ENCODE data around the gene TRIM41.

Gene TRIM41

DNA sequence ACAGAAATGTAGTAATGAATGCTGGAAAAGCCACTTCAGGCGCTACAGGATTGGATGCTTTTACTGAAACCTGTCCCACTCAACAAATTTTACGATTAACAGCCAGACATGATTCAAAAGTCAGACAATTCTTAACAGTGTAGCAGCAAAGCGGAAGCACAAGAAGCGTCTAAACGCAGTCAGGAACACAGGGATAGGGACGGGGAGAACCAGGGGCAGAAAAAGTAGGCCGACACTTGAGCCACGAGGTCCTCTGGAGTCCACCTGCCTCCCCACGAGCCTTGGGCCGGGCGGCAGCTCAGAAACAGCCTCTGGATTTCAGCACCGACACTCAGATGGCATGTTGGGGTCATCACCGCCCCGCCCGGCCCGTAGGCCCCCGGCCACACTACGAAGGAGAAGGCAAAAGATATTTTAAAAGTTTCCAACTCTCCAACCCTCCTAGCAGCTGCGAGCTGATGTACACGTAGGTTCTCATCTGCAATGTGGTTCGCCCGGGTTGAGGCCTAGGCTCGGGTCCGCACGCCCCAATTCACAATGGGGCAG is 20.0 kb downstream of the TRIM41 start:
- Mint-ChIP-seq H3K4me1 (peaks cover 61% of the 10 kb centered on the region), H3K4me3 (peak overlapping the region; percentile 98 to 99), H3K27me3 (no peaks in the 10 kb centered on the region), H3K27ac (peak overlapping the region; percentile 99 to 100), H3K9me3 (no peaks in the 10 kb centered on the region)
- ATAC-seq (peak; percentile 2), DNase-seq (no peak)

GRCh38 chr5:181243564-181244343 is 20.7 kb downstream of the TRIM41 start, which contains the start of gene RACK1:
RACK1 (minus strand) TSS chr5:181243906; CDS start chr5:181243800, 106 bp downstream.
- Mint-ChIP-seq H3K27ac (peak within 1 kb of the TSS; percentile 99 to 100), H3K27me3 (no peaks in the 10 kb centered on the region), H3K4me1 (peaks cover 61% of the 10 kb centered on the region), H3K4me3 (peak within 1 kb of the TSS; percentile 98 to 99), H3K9me3 (no peaks in the 10 kb centered on the region)
- DNase-seq (peak; percentile 86 to 90), ATAC-seq (peak; percentile 76)

- Mint-ChIP-seq H3K4me3 (peak overlapping the region; percentile 98 to 99), H3K27me3 (no peaks in the 10 kb centered on the region), H3K9me3 (no peaks in the 10 kb centered on the region), H3K4me1 (peaks cover 70% of the 10 kb centered on the region), H3K27ac (peak overlapping the region; percentile 96 to 100)
- ATAC-seq, result peak; percentile 0
- DNase-seq, result no peak
Measured at GRCh38 chr5:181245427-181246275, 22.6 kb downstream of the TRIM41 start.

DNA sequence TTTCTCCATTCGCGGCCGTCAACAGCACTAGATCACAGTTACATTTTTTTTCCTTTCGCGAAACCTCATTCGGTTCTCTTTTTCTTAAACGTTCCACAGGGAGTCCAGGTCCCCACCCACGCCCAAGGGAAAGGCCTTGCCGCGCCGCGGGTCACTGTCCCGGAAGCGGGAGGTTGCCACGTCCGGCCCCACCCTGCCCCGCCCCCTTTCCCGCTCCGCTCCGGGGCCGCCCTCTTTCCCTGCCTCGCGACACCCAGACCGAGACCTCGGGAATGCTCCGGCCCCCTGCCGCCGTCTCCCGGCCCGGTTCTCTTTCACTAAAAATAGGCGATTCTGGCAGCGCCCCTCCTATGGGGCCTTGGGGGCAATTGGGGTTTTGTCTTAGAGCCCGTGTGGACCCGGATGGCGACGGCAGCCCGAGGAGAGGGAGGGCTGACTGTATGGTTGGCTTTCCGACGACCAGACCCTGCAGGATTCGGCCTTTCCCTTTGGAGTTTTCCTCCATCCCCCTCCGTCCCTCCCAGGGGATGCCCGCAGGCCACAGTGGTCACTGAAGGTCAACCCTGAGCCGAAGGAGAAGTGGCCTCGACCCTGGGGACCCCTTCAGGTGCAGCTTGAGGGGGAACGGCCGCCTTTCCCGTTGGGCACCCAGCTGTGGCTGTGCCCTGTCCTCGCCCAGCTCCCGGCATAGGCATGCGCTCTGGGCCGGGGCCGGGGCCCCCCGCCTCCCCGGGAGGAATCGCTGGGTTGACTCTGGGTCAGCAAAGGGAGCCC is 23.4 kb downstream of the TRIM41 start:
- H3K4me3 Mint-ChIP-seq, result peak overlapping the region; percentile 98 to 99
- ATAC-seq (peak; percentile 48), DNase-seq (peak; percentile 62 to 80)
- H3K4me1 Mint-ChIP-seq, result peaks cover 70% of the 10 kb centered on the region
- H3K27ac Mint-ChIP-seq, result peak overlapping the region; percentile 96 to 100
- no peaks in the 10 kb centered on the region for H3K27me3 Mint-ChIP-seq
- H3K9me3 Mint-ChIP-seq, result no peaks in the 10 kb centered on the region

- Mint-ChIP-seq H3K27me3 (no peaks in the 10 kb centered on the region), H3K9me3 (no peaks in the 10 kb centered on the region), H3K4me3 (peak overlapping the region; percentile 98 to 99), H3K4me1 (peaks cover 67% of the 10 kb centered on the region), H3K27ac (peak overlapping the region; percentile 36 to 56)
- DNase-seq (no peak), ATAC-seq (no peak)
Measured at GRCh38 chr5:181248277-181248676, 25.2 kb downstream of the TRIM41 start.

- H3K4me3 Mint-ChIP-seq, result no peak overlapping the region
- ATAC-seq (no peak), DNase-seq (no peak)
- H3K4me1 Mint-ChIP-seq, result peaks cover 80% of the 10 kb centered on the region
- H3K9me3 Mint-ChIP-seq, result no peaks in the 10 kb centered on the region
- no peak overlapping the region for H3K27ac Mint-ChIP-seq
- H3K27me3 Mint-ChIP-seq, result no peaks in the 10 kb centered on the region
Measured at GRCh38 chr5:181255276-181255675, 32.2 kb downstream of the TRIM41 start.

- no peak for ATAC-seq
- no peaks in the 10 kb centered on the region for H3K27me3 Mint-ChIP-seq
- peaks cover 73% of the 10 kb centered on the region for H3K4me1 Mint-ChIP-seq
- no peaks in the 10 kb centered on the region for H3K9me3 Mint-ChIP-seq
- no peak overlapping the region for H3K27ac Mint-ChIP-seq
- no peak for DNase-seq
- H3K4me3 Mint-ChIP-seq, result peak overlapping the region in 1 of 2 donors; percentile 13
Measured at GRCh38 chr5:181255836-181256578, 32.9 kb downstream of the TRIM41 start.

- ATAC-seq (no peak), DNase-seq (no peak)
- no peaks in the 10 kb centered on the region for H3K27me3 Mint-ChIP-seq
- H3K4me3 Mint-ChIP-seq, result peak overlapping the region; percentile 97 to 99
- no peak overlapping the region for H3K27ac Mint-ChIP-seq
- H3K9me3 Mint-ChIP-seq, result no peaks in the 10 kb centered on the region
- H3K4me1 Mint-ChIP-seq, result peaks cover 60% of the 10 kb centered on the region
Measured at GRCh38 chr5:181258576-181258975, 35.5 kb downstream of the TRIM41 start.

DNA sequence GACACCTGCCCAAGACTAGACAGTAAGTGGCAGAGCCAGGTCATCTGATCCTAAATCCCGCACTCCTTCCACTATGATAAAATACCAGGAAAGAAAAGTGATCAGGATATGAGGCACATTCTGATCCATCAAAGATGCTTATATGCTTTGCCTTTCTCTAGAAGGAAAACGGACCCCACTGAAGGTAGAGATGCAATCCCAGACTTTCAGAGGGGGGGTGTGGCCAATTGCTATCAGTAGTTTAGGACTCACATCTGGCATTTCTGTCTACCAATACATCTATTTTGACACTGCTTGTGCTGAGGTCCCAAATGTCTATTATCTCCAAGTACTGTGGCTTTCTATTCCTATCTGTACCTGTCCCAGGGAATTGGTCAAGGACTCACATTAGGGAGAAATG is 36.2 kb downstream of the TRIM41 start:
- no peak for DNase-seq
- H3K27me3 Mint-ChIP-seq, result no peaks in the 10 kb centered on the region
- H3K9me3 Mint-ChIP-seq, result no peaks in the 10 kb centered on the region
- H3K4me3 Mint-ChIP-seq, result peak overlapping the region; percentile 97 to 99
- no peak for ATAC-seq
- no peak overlapping the region for H3K27ac Mint-ChIP-seq
- peaks cover 60% of the 10 kb centered on the region for H3K4me1 Mint-ChIP-seq

- Mint-ChIP-seq H3K4me3 (peak overlapping the region; percentile 97 to 99), H3K27ac (peak overlapping the region; percentile 94 to 97), H3K27me3 (no peaks in the 10 kb centered on the region), H3K9me3 (no peaks in the 10 kb centered on the region), H3K4me1 (peaks cover 57% of the 10 kb centered on the region)
- no peak for ATAC-seq
- no peak for DNase-seq
Measured at GRCh38 chr5:181259974-181260719, 37.1 kb downstream of the TRIM41 start.

GRCh38 chr5:181260720-181261319 is 37.7 kb downstream of the TRIM41 start, which contains the start of gene TRIM52:
TRIM52 (minus strand) TSS chr5:181261143; CDS start chr5:181260813, 330 bp downstream.
- Mint-ChIP-seq H3K27ac (peak within 1 kb of the TSS; percentile 94 to 97), H3K9me3 (no peaks in the 10 kb centered on the region), H3K4me3 (peak within 1 kb of the TSS; percentile 97 to 99), H3K27me3 (no peaks in the 10 kb centered on the region), H3K4me1 (peaks cover 52% of the 10 kb centered on the region)
- peak; percentile 93 for ATAC-seq
- DNase-seq, result peak; percentile 92 to 93

DNA sequence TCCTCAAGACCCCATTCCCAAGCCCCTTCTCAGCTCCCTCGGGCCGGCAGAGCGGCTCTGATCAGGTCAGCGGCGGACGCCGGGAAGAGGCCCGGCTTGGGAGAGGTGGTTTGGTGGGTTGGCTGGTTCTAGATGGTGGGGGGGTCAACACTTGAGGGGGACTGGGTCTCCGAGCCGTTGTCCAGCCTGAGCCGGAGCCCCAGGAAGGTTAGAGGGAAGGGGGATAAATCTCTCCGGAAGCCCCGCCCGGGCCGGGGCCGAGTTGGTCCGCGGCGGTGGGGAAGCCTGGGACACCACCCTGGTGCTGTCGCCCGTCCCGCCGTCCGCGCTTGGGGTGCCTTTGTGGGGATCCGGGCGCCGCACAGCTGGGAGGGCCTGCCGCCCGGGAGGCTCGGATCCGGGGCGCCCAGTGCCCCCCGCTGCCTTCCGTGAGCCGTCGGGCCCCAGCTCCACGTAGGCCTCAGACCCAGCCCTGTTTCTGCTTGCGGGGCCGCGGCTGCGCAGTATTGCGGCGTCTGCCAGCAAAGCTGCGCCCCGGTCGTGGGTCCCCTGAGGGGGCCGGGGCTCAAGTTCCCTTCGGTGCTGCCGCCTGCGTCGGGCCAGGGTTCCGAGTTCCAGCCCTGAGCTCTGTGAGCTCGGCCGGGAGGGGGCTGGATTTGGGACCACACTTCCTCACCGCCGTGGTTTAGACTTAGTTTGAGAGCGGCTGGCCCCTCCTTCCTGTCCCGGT is 38.4 kb downstream of the TRIM41 start:
- ATAC-seq (peak; percentile 67), DNase-seq (peak; percentile 78 to 80)
- Mint-ChIP-seq H3K27me3 (no peaks in the 10 kb centered on the region), H3K27ac (peak overlapping the region; percentile 94 to 97), H3K4me3 (peak overlapping the region; percentile 97 to 99), H3K4me1 (peaks cover 45% of the 10 kb centered on the region), H3K9me3 (no peaks in the 10 kb centered on the region)

DNA sequence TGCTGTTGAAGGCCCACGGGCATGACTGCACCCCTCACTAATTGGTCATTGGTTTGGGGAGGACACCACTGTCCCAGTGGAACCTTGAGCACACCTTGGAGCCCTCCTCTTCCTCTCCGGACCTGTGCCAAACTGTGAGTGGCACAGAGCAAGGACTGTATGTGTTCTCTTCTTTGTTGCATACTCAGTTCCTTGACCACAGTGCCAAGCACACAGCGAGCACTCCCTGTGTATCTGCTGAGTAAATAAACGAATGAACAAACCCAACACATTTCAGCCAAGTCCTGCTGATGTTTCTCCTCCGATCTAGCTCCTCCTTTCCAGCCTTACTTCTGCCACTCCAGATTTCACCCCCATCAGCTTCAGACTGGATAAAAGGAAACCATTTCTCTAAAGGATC is 40.6 kb downstream of the TRIM41 start:
- Mint-ChIP-seq H3K9me3 (no peaks in the 10 kb centered on the region), H3K27me3 (no peaks in the 10 kb centered on the region), H3K4me3 (peak overlapping the region in 1 of 2 donors; percentile 9), H3K27ac (no peak overlapping the region), H3K4me1 (peaks cover 25% of the 10 kb centered on the region)
- DNase-seq, result no peak
- ATAC-seq, result no peak
